ENCODE measurements around the gene DHX16.
"Not testable (repeated sequence)": the region's sequence is repeated elsewhere in the genome, so short reads cannot be mapped to it uniquely, and the experiment has no call there.

The DHX16 gene

GRCh38 chr6:30678964-30679726 is 6.3 kb upstream of the DHX16 start:
- DNase-seq (ENCODE audit: low read depth), result peak; percentile 78

GRCh38 chr6:30676660-30677285 is 4.0 kb upstream of the DHX16 start:
- no peak for DNase-seq (ENCODE audit: low read depth)

- DNase-seq (ENCODE audit: low read depth), result no peak
Measured at GRCh38 chr6:30670760-30671527, 1.9 kb downstream of the DHX16 start.

- not testable (repeated sequence) for DNase-seq (ENCODE audit: low read depth)
Measured at GRCh38 chr6:30666300-30666699, 6.5 kb downstream of the DHX16 start.

GRCh38 chr6:30664994-30665767 is 7.6 kb downstream of the DHX16 start:
- no peak for DNase-seq (ENCODE audit: low read depth)

DNA sequence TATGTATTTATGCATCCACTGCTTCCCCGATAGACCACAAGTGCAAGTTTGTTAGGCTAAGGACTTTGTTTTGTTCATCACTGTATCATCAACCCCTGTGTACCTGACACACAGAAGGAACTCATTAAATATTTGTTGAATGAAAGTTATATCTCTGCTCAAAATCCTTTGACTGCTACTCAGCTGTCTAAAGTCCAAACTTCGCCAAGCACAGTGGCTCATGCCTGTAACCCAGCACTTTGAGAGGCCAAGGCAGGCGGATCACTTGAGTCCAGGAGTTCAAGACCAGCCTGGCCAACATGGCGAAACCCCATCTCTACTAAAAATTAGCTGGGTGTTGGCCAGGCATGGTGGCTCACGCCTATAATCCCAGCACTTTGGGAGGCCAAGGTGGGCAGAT is 14.9 kb downstream of the DHX16 start:
- not testable (repeated sequence) for DNase-seq (ENCODE audit: low read depth)

- no peak for DNase-seq (ENCODE audit: low read depth)
Measured at GRCh38 chr6:30657454-30657853, 15.4 kb downstream of the DHX16 start.

DNA sequence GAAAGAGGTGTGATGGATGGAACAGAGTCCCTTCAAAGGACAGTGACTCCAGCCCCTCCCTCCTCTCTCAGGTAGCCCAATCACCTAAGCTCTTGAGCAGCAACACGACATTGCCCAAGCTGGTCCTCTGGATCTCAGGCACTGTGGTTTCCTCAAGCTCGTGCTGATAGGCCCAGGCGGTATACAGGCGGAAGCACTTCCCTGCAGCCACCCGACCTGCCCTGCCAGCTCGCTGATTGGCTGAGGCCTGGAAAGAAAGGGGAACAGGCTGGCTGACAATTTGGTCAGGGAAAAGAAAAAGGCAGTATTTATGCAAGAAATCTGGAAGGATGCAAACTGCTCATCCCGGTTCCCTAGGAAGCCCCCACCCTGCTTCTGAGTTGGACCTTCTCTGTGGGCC is 16.3 kb downstream of the DHX16 start:
- DNase-seq (ENCODE audit: low read depth), result no peak

GRCh38 chr6:30655743-30656094 is 17.1 kb downstream of the DHX16 start:
- peak; percentile 11 for DNase-seq (ENCODE audit: low read depth)

- no peak for DNase-seq (ENCODE audit: low read depth)
Measured at GRCh38 chr6:30654798-30655742, 17.7 kb downstream of the DHX16 start.

DNA sequence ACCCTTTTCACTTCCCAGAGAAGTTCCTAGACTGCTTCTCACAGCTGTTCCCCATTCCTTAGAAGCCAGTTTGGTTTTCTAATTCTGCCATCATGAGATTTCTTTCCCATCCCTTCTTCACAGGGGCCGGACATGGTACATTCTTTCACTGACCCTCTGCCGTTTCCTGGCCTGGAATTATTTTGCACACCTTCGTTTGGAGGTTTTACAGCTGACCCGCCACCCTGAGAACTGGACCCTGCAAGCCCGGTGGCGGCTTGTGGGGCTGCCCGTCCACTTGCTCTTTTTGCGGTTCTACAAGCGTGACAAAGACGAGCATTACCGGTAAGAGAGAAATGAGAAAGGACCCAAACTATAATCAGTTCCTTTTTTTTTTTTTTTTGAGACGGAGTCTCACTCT is 21.7 kb downstream of the DHX16 start:
- no peak for DNase-seq (ENCODE audit: low read depth)

DNA sequence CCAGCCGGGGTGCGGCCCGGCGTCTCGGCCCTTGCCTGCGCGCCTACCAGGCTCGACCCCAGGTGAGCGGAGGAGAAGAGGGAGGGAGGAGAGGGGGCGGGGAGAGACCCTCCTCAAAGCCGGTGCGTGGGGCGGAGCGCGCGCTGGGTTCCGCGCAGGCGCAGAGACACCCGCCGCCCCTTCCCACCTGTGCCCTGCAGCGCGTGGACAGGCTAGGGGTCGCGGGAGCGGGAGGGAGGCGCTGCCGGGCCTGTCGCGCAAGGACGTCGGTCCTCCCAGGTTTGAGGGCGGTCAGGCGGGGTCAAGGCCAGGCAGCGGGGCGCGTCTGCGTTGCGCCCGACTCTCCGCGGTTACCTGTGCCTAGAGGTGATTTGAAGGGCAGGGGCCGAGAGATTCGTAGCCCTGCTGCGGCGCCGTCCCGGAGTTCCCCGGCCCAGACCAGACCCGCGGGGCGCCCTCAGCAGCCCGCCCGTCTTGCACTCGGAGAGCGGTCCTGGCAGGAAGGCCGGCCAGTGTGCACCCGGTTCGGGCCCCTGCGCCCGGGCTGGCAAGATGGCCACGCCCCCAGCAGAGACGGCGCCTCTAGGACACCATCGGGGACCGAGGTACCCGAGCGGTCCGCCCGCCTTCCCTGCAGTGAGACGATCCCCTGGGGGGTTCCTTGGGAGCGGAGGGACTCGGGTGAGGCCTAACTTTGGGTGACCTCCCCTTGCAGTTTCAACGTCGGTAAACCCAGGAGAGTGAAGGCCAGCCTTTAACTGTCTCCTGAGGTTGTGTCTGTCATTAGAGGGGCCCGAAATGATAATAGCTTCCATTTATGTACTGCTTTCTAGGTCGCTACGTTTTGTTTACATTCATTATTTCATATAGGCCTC is 25.3 kb downstream of the DHX16 start:
- peak; percentile 70 for DNase-seq (ENCODE audit: low read depth)

- DNase-seq (ENCODE audit: low read depth), result peak; percentile 94
Measured at GRCh38 chr6:30646450-30647241, 26.2 kb downstream of the DHX16 start, which contains the start of gene C6orf136. Gene C6orf136 (plus strand): TSS chr6:30647133. CDS start chr6:30647232, 99 bp downstream.

DNA sequence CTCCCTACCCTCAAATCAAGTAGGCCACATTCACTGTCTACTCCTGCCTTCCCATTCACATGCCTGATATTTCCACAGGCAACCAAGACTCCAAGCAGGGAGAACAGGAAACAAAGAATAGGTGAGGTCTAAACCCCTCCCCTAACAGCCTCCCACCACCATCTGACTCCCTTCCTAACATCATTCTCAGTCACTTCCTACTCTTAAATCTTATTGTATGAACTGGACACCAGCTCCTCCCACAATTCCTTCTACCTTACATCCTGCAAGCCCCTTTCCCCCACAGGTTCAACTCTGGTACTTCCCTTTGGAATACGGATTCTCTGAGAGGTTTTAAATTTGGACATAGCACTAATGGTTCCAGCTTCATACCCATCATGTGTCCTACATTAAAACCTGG is 26.8 kb downstream of the DHX16 start:
- no peak for DNase-seq (ENCODE audit: low read depth)

GRCh38 chr6:30644769-30645168 is 28.0 kb downstream of the DHX16 start:
- no peak for DNase-seq (ENCODE audit: low read depth)

DNA sequence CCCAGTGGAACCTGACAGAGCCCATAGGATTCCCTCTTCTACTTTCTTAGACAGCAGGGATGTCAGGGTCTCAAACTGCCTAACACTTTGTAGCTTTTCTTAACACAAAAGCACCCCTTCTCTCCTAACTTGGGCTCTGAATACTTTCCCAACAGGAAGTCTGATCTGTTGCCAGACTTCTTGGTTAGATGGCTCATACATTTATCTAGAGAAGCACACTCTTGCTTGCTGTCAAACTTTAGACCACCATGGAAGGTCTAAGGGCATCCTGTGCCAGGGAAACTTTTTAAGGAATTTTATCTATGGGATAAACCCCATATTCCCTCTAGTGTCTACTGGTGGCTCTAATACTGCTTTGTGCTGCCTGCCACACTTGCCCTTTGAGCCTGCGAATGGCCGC is 29.1 kb downstream of the DHX16 start:
- no peak for DNase-seq (ENCODE audit: low read depth)

- DNase-seq (ENCODE audit: low read depth), result no peak
Measured at GRCh38 chr6:30641048-30641447, 31.8 kb downstream of the DHX16 start.

GRCh38 chr6:30640481-30640880 is 32.3 kb downstream of the DHX16 start:
- no peak for DNase-seq (ENCODE audit: low read depth)

- no peak for DNase-seq (ENCODE audit: low read depth)
Measured at GRCh38 chr6:30635834-30636233, 37.0 kb downstream of the DHX16 start.

Data from EH (cell line).